T-cell (primary cell): ENCODE data around the gene MRPL24. TPM values are rescaled to one million over a fixed set of nuclear protein-coding genes. Genes with fewer than 3 reads are reported as not detected.
A peak's percentile ranks its signal among the peaks of the same experiment; 100 is the strongest.

Experiments used
- ATAC-seq, 4 experiments: fragments of 200-7000 bp in 3 of 4; fragments of 150-1000 bp in 1 of 4; cut with Tn5 transposase; replicated peaks in 1 of 4; 1 replicate in 3 of 4; 2 replicates in 1 of 4; pipeline ENCODE4 v1.10.0; 2021; ENCODE audit warnings: moderate library complexity in 3 of 4, mild to moderate bottlenecking in 2 of 4, moderate number of reproducible peaks in 1 of 4
- CTCF ChIA-PET, 2 donors: fragments of 300-600 bp; sonication (Branson Sonifier 250); formaldehyde crosslinking; loops; one replicate each; lab custom pipeline; 2022; ENCODE audit warnings: antibody characterized with exemption in 2 of 2; lab: Charles Lee
- POLR2A ChIA-PET, 2 donors: fragments of 300-600 bp; sonication (Branson Sonifier 250); formaldehyde crosslinking; loops; one replicate each; lab custom pipeline; 2022; ENCODE audit warnings: antibody characterized with exemption in 2 of 2; lab: Charles Lee
- DNase-seq, 35 experiments: peaks; one replicate each; pipeline versions ENCODE4 v3.0.0 to v3.0.0-alpha.2; 2013 to 2023
- H3K27ac ChIP-seq: one replicate; pipeline ENCODE4 v1.5.1; 2013; ENCODE audit warnings: low read length
- H3K27me3 ChIP-seq, 2 experiments: replicated peaks in 1 of 2; 1 replicate in 1 of 2; 2 replicates in 1 of 2; pipeline versions ENCODE4 v1.6.1 to v1.7.0; 2013; ENCODE audit warnings: low read length in 1 of 2, mixed read lengths in 1 of 2; ENCODE audit not compliant: control insufficient read depth in 2 of 2, insufficient read depth in 2 of 2; ENCODE audit errors: extremely low read depth in 1 of 2
- H3K36me3 ChIP-seq, 2 donors: 1 replicate in 1 of 2; 2 replicates in 1 of 2; pipeline versions ENCODE4 v1.6.1 to v1.7.0; 2013; ENCODE audit warnings: low read length in 1 of 2; ENCODE audit not compliant: control insufficient read depth in 2 of 2, insufficient read depth in 1 of 2; ENCODE audit errors: extremely low read depth in 1 of 2
- H3K4me1 ChIP-seq, 2 experiments: 1 replicate in 1 of 2; 2 replicates in 1 of 2; pipeline versions ENCODE4 v1.6.1 to v1.7.0; 2013; ENCODE audit warnings: low read length in 2 of 2, mixed read lengths in 1 of 2; ENCODE audit not compliant: insufficient read depth in 2 of 2, control insufficient read depth in 1 of 2; ENCODE audit errors: extremely low read depth in 1 of 2
- H3K4me3 ChIP-seq, 2 donors: 1 replicate in 1 of 2; 2 replicates in 1 of 2; pipeline versions ENCODE4 v1.5.1 to v1.7.0; 2013; ENCODE audit warnings: mild to moderate bottlenecking in 2 of 2, low read length in 1 of 2, moderate library complexity in 1 of 2; ENCODE audit not compliant: control insufficient read depth in 1 of 2; ENCODE audit errors: extremely low read depth in 1 of 2
- H3K9me3 ChIP-seq: 2 replicates; pipeline ENCODE4 v1.7.0; 2013
- H3K27ac Mint-ChIP-seq, 2 donors: one replicate each; pipeline ENCODE4 v1.8.0; 2020 to 2021; ENCODE audit warnings: mild to moderate bottlenecking in 2 of 2, mixed read lengths in 2 of 2
- H3K27me3 Mint-ChIP-seq, 2 donors: one replicate each; pipeline ENCODE4 v1.8.0; 2021 to 2022; ENCODE audit warnings: mixed read lengths in 2 of 2
- H3K36me3 Mint-ChIP-seq: one replicate; pipeline ENCODE4 v1.8.0; 2021; ENCODE audit warnings: mixed read lengths
- H3K4me1 Mint-ChIP-seq, 3 donors: one replicate each; pipeline ENCODE4 v1.8.0; 2020 to 2022; ENCODE audit warnings: mixed read lengths in 3 of 3, mild to moderate bottlenecking in 1 of 3
- H3K4me3 Mint-ChIP-seq, 3 donors: one replicate each; pipeline ENCODE4 v1.8.0; 2020 to 2022; ENCODE audit warnings: mild to moderate bottlenecking in 3 of 3, mixed read lengths in 3 of 3, moderate library complexity in 3 of 3
- H3K9me3 Mint-ChIP-seq, 3 donors: one replicate each; pipeline ENCODE4 v1.8.0; 2020 to 2022; ENCODE audit warnings: mixed read lengths in 3 of 3
- WGBS: methylation state at CpG from one replicate; pipeline ENCODE4 v1.1.5; 2013; ENCODE audit warnings: missing lambda C conversion rate; ENCODE audit not compliant: insufficient coverage; 5-methylcytosine and 5-hydroxymethylcytosine counted together
- total RNA-seq, 35 experiments: library from RNA in 6 of 35; stranded (reverse) in 6 of 35; fragments of 120-200 nt in 1 of 35; gene quantifications; one replicate each; pipeline versions ENCODE4 v1.2.1 to v1.2.4 and lab custom pipeline; 2013 to 2026

The MRPL24 gene
- total RNA-seq, 5 donors from 2014 or later (not counting 1 experiment from before 2014, with no cell fraction given), result 23.8 to 66.6 (median 52.6) TPM

DNA sequence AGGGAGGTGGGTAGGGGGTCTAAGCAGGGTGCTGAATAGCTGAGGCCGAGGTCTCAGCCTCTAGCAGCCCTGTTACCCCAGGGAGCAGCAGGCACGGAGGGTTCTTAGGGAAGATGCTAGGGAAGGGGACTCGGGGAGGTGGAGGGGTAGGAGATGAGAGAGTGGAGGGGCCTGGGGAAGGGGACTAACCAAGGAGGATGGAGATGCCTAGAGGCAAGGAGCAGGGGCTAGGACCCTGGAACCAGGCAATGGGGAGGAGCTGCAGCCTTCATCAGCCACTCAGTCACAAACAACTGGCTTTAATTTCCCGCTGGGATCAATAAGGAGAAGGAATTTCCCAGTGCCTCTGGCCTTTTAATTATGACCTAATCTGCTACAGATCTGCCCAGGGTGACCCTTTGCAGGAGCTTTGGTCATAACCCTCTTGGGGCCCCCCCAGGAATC is 32.6 kb downstream of the MRPL24 start:
- Mint-ChIP-seq H3K9me3 (no peaks in the 10 kb centered on the region), H3K4me1 (peaks cover 18 to 32% (median 30%) of the 10 kb centered on the region in 3 donors), H3K27me3 (peaks cover 7 to 13% of the 10 kb centered on the region in 2 donors), H3K27ac (peak overlapping the region in 1 of 2 donors; percentile 59), H3K4me3 (no peak overlapping the region), H3K36me3 (no peaks in the 10 kb centered on the region)
- H3K4me3 ChIP-seq, result no peak overlapping the region
- no peak overlapping the region for H3K27ac ChIP-seq
- peaks cover 14 to 36% of the 10 kb centered on the region in 2 experiments for H3K4me1 ChIP-seq
- 77% methylated on average over 3 of the region's 4 CpGs for WGBS
- CTCF ChIA-PET, result interaction anchor here (0.9 to 1.0 kb wide), 2 partner anchors 18 to 19 kb away, joined by 3 to 4 read pairs; no protein-coding TSS in a partner anchor
- H3K27me3 ChIP-seq, result peaks cover 7 to 28% of the 10 kb centered on the region in 2 experiments
- no peak for DNase-seq
- POLR2A ChIA-PET, result interaction anchor here (0.6 kb wide), 2 partner anchors 17 to 62 kb away, joined by 5 to 6 read pairs; no protein-coding TSS in a partner anchor
- no peak for ATAC-seq
- no peaks in the 10 kb centered on the region for H3K36me3 ChIP-seq
- H3K9me3 ChIP-seq, result no peaks in the 10 kb centered on the region

GRCh38 chr1:156707417-156708217 is 33.3 kb downstream of the MRPL24 start:
- ChIA-PET POLR2A (interaction anchor here (0.6 kb wide), 2 partner anchors 18 to 63 kb away, joined by 5 to 6 read pairs; no protein-coding TSS in a partner anchor), CTCF (interaction anchor here (0.5 to 2.6 kb wide), 8 partner anchors 16 to 79 kb away, joined by 3 to 22 read pairs (median 6); partner anchors contain the start of gene MRPL24 (in 1 of the 2))
- Histone ChIP-seq H3K27me3 (peaks cover 7 to 34% of the 10 kb centered on the region in 2 experiments), H3K4me1 (peaks cover 14 to 36% of the 10 kb centered on the region in 2 experiments), H3K9me3 (no peaks in the 10 kb centered on the region), H3K27ac (no peak overlapping the region), H3K4me3 (no peak overlapping the region), H3K36me3 (no peaks in the 10 kb centered on the region)
- peak overlapping the region; percentile 73 to 74 for H3K27ac Mint-ChIP-seq
- WGBS, result 90% methylated on average over 2 of the region's 8 CpGs
- peaks cover 7 to 17% of the 10 kb centered on the region in 2 donors for H3K27me3 Mint-ChIP-seq
- H3K4me3 Mint-ChIP-seq, result peak overlapping the region; percentile 66 to 91 (median 83)
- ATAC-seq (no peak), DNase-seq (no peak)
- H3K36me3 Mint-ChIP-seq, result no peaks in the 10 kb centered on the region
- H3K4me1 Mint-ChIP-seq, result peaks cover 18 to 32% (median 30%) of the 10 kb centered on the region in 3 donors
- no peaks in the 10 kb centered on the region for H3K9me3 Mint-ChIP-seq

GRCh38 chr1:156706657-156707416 is 34.1 kb downstream of the MRPL24 start:
- Mint-ChIP-seq H3K4me1 (peaks cover 18 to 32% (median 30%) of the 10 kb centered on the region in 3 donors), H3K27ac (peak overlapping the region; percentile 76 to 83), H3K36me3 (no peaks in the 10 kb centered on the region), H3K27me3 (peaks cover 7 to 21% of the 10 kb centered on the region in 2 donors), H3K9me3 (no peaks in the 10 kb centered on the region), H3K4me3 (peak overlapping the region; percentile 83 to 91 (median 86))
- H3K4me1 ChIP-seq, result peaks cover 14 to 36% of the 10 kb centered on the region in 2 experiments
- peak in 2 of 35 experiments; percentile 22 to 46 for DNase-seq
- ChIA-PET CTCF (interaction anchor here (0.5 to 2.6 kb wide), 11 partner anchors 10 to 78 kb away, joined by 3 to 22 read pairs (median 6); partner anchors contain the start of gene MRPL24 (in 1 of the 2)), POLR2A (interaction anchor here in 1 of 2 donors (0.6 kb wide), 1 partner anchor 1368 kb away, joined by 3 read pairs; no protein-coding TSS in a partner anchor)
- peaks cover 7 to 40% of the 10 kb centered on the region in 2 experiments for H3K27me3 ChIP-seq
- WGBS, result 17% methylated on average over 19 of the region's 29 CpGs
- no peaks in the 10 kb centered on the region for H3K36me3 ChIP-seq
- H3K27ac ChIP-seq, result peak overlapping the region; percentile 47
- no peaks in the 10 kb centered on the region for H3K9me3 ChIP-seq
- H3K4me3 ChIP-seq, result peak overlapping the region; percentile 55 to 61
- ATAC-seq, result peak; percentile 8 to 30 (median 24)

DNA sequence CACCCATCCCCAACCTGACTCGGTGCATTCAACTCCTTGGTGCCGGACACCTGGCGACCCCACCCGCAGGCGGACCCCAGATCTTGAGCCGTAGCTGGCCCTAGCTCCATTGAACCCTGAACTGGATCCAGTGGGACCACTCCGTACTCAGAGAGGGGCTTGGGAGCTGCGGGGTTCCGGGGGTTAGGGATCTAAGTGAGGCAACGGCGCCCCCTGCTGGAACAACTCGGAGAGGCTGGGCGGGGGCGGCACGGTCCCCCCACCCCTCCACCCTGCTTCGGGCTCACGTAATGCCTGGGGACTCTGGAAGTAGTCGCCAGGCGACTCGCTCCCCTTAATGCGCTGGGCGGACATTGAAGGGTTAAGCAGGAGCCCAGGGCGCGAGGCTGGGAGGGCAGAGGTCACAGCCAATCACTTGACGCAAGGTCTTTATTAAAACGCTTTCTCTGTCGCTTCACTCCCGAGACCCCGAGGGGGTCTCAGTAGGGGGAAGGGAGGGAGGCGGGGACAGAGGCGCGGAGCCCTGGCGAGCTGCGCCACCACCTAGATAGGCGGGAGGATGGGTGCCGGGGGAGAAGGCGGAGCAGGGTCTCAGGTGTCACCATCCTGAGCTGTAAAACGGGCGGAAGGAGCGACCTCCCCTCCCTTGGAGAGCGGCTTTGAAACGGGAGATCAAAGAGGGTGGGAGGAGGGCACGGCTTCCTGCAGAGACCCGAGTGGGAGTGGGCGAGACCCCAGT is 34.8 kb downstream of the MRPL24 start:
- Mint-ChIP-seq H3K4me3 (peak overlapping the region; percentile 83 to 91 (median 86)), H3K27me3 (peaks cover 7 to 29% of the 10 kb centered on the region in 2 donors), H3K36me3 (no peaks in the 10 kb centered on the region), H3K4me1 (peaks cover 18 to 32% (median 30%) of the 10 kb centered on the region in 3 donors), H3K9me3 (no peaks in the 10 kb centered on the region), H3K27ac (peak overlapping the region; percentile 76 to 83)
- no peaks in the 10 kb centered on the region for H3K9me3 ChIP-seq
- peaks cover 7 to 47% of the 10 kb centered on the region in 2 experiments for H3K27me3 ChIP-seq
- ChIA-PET CTCF (interaction anchor here (0.5 to 2.6 kb wide), 14 partner anchors 11 to 154 kb away, joined by 3 to 22 read pairs (median 4); partner anchors contain the start of gene MRPL24 (in 1 of the 2)), POLR2A (interaction anchor here in 1 of 2 donors (0.6 kb wide), 1 partner anchor 1367 kb away, joined by 3 read pairs; no protein-coding TSS in a partner anchor)
- DNase-seq (peak; percentile 19 to 85 (median 59)), ATAC-seq (peak; percentile 70 to 76 (median 73))
- peaks cover 14 to 38% of the 10 kb centered on the region in 2 experiments for H3K4me1 ChIP-seq
- no peaks in the 10 kb centered on the region for H3K36me3 ChIP-seq
- peak overlapping the region; percentile 47 for H3K27ac ChIP-seq
- 2% methylated on average over 35 of the region's 45 CpGs for WGBS
- H3K4me3 ChIP-seq, result peak overlapping the region; percentile 55 to 61

DNA sequence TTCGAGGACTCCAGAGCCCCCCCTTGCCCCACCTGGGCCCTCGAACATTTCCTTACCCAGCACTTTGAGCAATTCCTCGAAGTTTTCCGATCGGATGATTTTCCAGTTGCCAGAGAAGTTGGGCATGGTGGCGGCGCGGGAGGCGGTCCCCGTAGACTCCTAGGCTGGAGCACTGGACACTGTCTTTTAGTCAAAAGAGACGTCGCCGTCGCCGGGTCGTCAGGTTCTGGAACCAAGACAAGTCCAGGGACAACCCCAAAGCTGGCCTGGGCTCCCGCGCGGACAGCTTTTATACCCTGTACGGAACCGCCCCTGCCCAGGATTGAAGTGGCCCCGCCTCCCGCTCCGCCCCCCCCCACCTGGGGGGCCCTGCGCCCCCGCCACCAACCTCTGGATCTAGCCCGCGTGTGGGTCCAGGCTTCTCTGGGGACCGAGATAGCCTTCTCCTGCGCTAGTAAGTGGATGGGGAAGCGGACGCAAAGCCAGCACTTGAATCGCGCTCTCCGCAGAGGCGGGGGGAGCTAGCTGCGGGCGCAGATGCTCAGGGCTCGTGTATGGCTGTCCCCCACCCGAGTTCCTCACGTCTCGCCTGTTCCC is 35.5 kb downstream of the MRPL24 start, which contains the start of gene CRABP2:
Gene CRABP2, minus strand, starts transcription at position 263 of the 597 bp plus-strand sequence. Its CDS starts 137 bp downstream, at position 126.
- peaks cover 7 to 54% of the 10 kb centered on the region in 2 experiments for H3K27me3 ChIP-seq
- H3K27ac ChIP-seq, result peak within 1 kb of the TSS; percentile 47
- H3K9me3 ChIP-seq, result no peaks in the 10 kb centered on the region
- peaks cover 21 to 32% (median 30%) of the 10 kb centered on the region in 3 donors for H3K4me1 Mint-ChIP-seq
- H3K4me3 Mint-ChIP-seq, result peak within 1 kb of the TSS; percentile 83 to 91 (median 86)
- DNase-seq, result peak in 19 of 35 experiments; percentile 11 to 58 (median 33)
- H3K36me3 ChIP-seq, result no peaks in the 10 kb centered on the region
- H3K27ac Mint-ChIP-seq, result peak within 1 kb of the TSS; percentile 76 to 83
- H3K4me3 ChIP-seq, result peak within 1 kb of the TSS; percentile 55 to 61
- H3K4me1 ChIP-seq, result peaks cover 14 to 42% of the 10 kb centered on the region in 2 experiments
- POLR2A ChIA-PET, result no interaction called here
- H3K9me3 Mint-ChIP-seq, result no peaks in the 10 kb centered on the region
- peak; percentile 33 to 56 (median 42) for ATAC-seq
- 5% methylated on average over 20 of the region's 42 CpGs for WGBS
- no peaks in the 10 kb centered on the region for H3K36me3 Mint-ChIP-seq
- CTCF ChIA-PET, result interaction anchor here (0.5 to 2.6 kb wide), 9 partner anchors 11 to 155 kb away, joined by 3 to 22 read pairs (median 4); partner anchors contain the start of gene MRPL24 (in 1 of the 2)
- H3K27me3 Mint-ChIP-seq, result peaks cover 7 to 32% of the 10 kb centered on the region in 2 donors
